ENCODE measurements around the gene RNF217.

The RNF217 gene

GRCh38 chr6:125001684-125002405 lies 39.6 kb downstream of the RNF217 start:
- no peak overlapping the region for H3K27ac Mint-ChIP-seq
- DNase-seq = no peak
- H3K27me3 Mint-ChIP-seq = peaks cover 0 to 8% of the 10 kb centered on the region in 2 donors
- no peak overlapping the region for H3K4me3 Mint-ChIP-seq
- peaks cover 0 to 1% of the 10 kb centered on the region in 2 donors for H3K4me1 Mint-ChIP-seq (ENCODE audit: low read depth in 2 of 2)
- no peaks in the 10 kb centered on the region for H3K36me3 Mint-ChIP-seq (ENCODE audit: insufficient read depth)
- peaks cover 0 to 5% of the 10 kb centered on the region in 2 donors for H3K9me3 Mint-ChIP-seq
- ATAC-seq (replicated peaks) = no peak

GRCh38 chr6:125002406-125002741 lies 40.1 kb downstream of the RNF217 start:
- no peak for ATAC-seq (replicated peaks)
- no peak overlapping the region for H3K4me3 Mint-ChIP-seq
- no peaks in the 10 kb centered on the region for H3K36me3 Mint-ChIP-seq (ENCODE audit: insufficient read depth)
- peaks cover 0 to 8% of the 10 kb centered on the region in 2 donors for H3K27me3 Mint-ChIP-seq
- H3K4me1 Mint-ChIP-seq (ENCODE audit: low read depth in 2 of 2) = peaks cover 0 to 1% of the 10 kb centered on the region in 2 donors
- no peak for DNase-seq
- H3K9me3 Mint-ChIP-seq = peaks cover 0 to 5% of the 10 kb centered on the region in 2 donors
- H3K27ac Mint-ChIP-seq = no peak overlapping the region

- no peak overlapping the region for H3K27ac Mint-ChIP-seq
- peaks cover 0 to 1% of the 10 kb centered on the region in 2 donors for H3K4me1 Mint-ChIP-seq (ENCODE audit: low read depth in 2 of 2)
- ATAC-seq (replicated peaks) (no peak), DNase-seq (no peak)
- no peaks in the 10 kb centered on the region for H3K36me3 Mint-ChIP-seq (ENCODE audit: insufficient read depth)
- peaks cover 0 to 8% of the 10 kb centered on the region in 2 donors for H3K27me3 Mint-ChIP-seq
- H3K9me3 Mint-ChIP-seq = peaks cover 0 to 6% of the 10 kb centered on the region in 2 donors
- H3K4me3 Mint-ChIP-seq = no peak overlapping the region
These were observed 40.8 kb downstream of the RNF217 start for GRCh38 chr6:125003070-125003469.

GRCh38 chr6:125004198-125004597 lies 42.0 kb downstream of the RNF217 start:
- no peaks in the 10 kb centered on the region for H3K36me3 Mint-ChIP-seq (ENCODE audit: insufficient read depth)
- ATAC-seq (replicated peaks) (no peak), DNase-seq (no peak)
- H3K4me3 Mint-ChIP-seq = no peak overlapping the region
- H3K27me3 Mint-ChIP-seq = peaks cover 0 to 8% of the 10 kb centered on the region in 2 donors
- H3K27ac Mint-ChIP-seq = no peak overlapping the region
- peaks cover 0 to 6% of the 10 kb centered on the region in 2 donors for H3K9me3 Mint-ChIP-seq
- peaks cover 0 to 1% of the 10 kb centered on the region in 2 donors for H3K4me1 Mint-ChIP-seq (ENCODE audit: low read depth in 2 of 2)

DNA sequence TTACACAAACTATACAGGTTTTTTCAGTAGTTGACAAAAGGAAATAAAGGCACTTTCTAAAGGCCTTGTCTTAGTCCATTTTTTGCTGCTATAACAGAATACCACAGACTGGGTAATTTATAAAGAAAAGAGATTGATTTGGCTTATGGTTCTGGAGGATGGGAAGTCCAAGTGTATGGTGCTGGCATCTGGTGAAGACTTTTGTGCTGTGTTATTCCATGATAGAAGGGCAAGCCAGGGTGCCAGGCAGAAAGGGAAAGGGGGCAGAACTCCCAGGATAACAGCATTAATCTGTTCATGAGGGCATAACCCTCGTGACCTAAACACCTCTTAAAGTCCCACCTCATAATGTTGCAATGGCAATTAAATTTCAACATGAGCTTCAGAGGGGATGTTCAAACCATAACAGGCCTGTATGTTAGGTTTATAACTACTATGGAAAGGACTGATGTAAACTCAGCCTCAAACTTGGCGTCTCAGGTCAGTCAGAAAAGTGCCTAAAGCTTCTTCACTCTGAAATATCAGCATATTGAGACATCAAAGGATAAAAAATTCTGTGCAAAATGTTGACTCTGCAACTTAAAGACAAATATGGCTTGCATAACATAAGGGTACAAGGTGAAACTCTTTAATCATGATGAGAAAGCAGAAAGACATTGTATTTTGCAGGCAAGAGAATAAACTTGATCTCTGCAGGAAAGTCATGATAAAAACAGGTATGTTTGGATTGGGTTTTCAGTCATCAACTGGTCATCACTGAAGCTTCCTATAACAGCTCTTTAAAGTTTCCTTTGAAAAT lies 42.8 kb downstream of the RNF217 start:
- no peak overlapping the region for H3K27ac Mint-ChIP-seq
- peaks cover 0 to 6% of the 10 kb centered on the region in 2 donors for H3K9me3 Mint-ChIP-seq
- H3K36me3 Mint-ChIP-seq (ENCODE audit: insufficient read depth) = no peaks in the 10 kb centered on the region
- DNase-seq (no peak), ATAC-seq (replicated peaks) (no peak)
- no peak overlapping the region for H3K4me3 Mint-ChIP-seq
- peaks cover 0 to 8% of the 10 kb centered on the region in 2 donors for H3K27me3 Mint-ChIP-seq
- H3K4me1 Mint-ChIP-seq (ENCODE audit: low read depth in 2 of 2) = peaks cover 0 to 1% of the 10 kb centered on the region in 2 donors

GRCh38 chr6:125008261-125008703 lies 46.0 kb downstream of the RNF217 start:
- ATAC-seq (replicated peaks) (no peak), DNase-seq (no peak)
- H3K36me3 Mint-ChIP-seq (ENCODE audit: insufficient read depth) = no peaks in the 10 kb centered on the region
- H3K27me3 Mint-ChIP-seq = no peaks in the 10 kb centered on the region
- H3K4me3 Mint-ChIP-seq = no peak overlapping the region
- no peak overlapping the region for H3K27ac Mint-ChIP-seq
- no peaks in the 10 kb centered on the region for H3K4me1 Mint-ChIP-seq (ENCODE audit: low read depth in 2 of 2)
- peaks cover 0 to 4% of the 10 kb centered on the region in 2 donors for H3K9me3 Mint-ChIP-seq

DNA sequence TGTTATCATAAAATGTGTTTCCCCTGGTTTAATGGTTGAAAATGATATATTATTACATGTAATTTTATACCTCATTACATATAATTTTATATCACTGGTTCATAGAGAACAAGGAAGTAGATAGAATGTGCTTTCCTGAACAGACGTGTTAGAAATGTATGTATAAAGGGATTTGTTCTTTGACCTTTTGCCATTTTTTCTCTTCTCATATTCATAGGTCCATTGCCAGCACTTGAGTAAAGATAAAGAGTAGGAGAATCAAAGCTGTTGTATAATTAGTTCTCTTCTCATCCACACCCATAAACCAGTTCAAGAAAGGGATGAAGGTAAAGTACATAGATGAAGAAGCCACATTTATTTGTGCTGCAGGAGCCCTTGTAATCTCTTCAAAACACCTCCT lies 46.7 kb downstream of the RNF217 start:
- no peak for DNase-seq
- Mint-ChIP-seq H3K4me3 (no peak overlapping the region), H3K4me1 (ENCODE audit: low read depth in 2 of 2) (no peaks in the 10 kb centered on the region), H3K9me3 (peaks cover 0 to 4% of the 10 kb centered on the region in 2 donors), H3K27ac (no peak overlapping the region), H3K27me3 (no peaks in the 10 kb centered on the region), H3K36me3 (ENCODE audit: insufficient read depth) (no peaks in the 10 kb centered on the region)
- ATAC-seq (replicated peaks) = no peak

DNA sequence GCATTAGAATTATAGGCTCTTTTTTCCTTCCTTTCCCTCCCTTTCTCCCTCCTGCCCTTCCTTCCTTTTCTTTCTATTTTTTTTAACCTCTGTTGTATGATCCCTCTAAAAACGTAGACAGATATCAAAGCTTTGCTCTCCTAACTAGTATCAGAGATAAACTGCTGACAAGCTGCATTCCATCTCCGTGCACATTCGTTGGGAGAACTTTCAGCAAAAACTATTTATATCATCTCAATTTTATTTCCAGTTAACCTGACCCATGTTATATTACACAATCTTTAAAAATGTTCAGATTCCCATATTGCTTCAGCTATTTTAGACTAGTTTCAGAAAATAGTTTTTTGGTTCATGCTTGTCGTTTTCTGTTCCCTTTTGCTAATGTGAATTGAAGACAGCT lies 47.3 kb downstream of the RNF217 start:
- no peak for DNase-seq
- no peak overlapping the region for H3K27ac Mint-ChIP-seq
- peaks cover 0 to 2% of the 10 kb centered on the region in 2 donors for H3K9me3 Mint-ChIP-seq
- H3K36me3 Mint-ChIP-seq (ENCODE audit: insufficient read depth) = no peaks in the 10 kb centered on the region
- no peaks in the 10 kb centered on the region for H3K27me3 Mint-ChIP-seq
- no peak for ATAC-seq (replicated peaks)
- no peak overlapping the region for H3K4me3 Mint-ChIP-seq
- no peaks in the 10 kb centered on the region for H3K4me1 Mint-ChIP-seq (ENCODE audit: low read depth in 2 of 2)

GRCh38 chr6:125013938-125014660 lies 51.9 kb downstream of the RNF217 start:
- H3K27me3 Mint-ChIP-seq = no peaks in the 10 kb centered on the region
- DNase-seq = no peak
- no peaks in the 10 kb centered on the region for H3K36me3 Mint-ChIP-seq (ENCODE audit: insufficient read depth)
- no peaks in the 10 kb centered on the region for H3K4me1 Mint-ChIP-seq (ENCODE audit: low read depth in 2 of 2)
- H3K27ac Mint-ChIP-seq = no peak overlapping the region
- H3K9me3 Mint-ChIP-seq = no peaks in the 10 kb centered on the region
- ATAC-seq (replicated peaks) = no peak
- no peak overlapping the region for H3K4me3 Mint-ChIP-seq

DNA sequence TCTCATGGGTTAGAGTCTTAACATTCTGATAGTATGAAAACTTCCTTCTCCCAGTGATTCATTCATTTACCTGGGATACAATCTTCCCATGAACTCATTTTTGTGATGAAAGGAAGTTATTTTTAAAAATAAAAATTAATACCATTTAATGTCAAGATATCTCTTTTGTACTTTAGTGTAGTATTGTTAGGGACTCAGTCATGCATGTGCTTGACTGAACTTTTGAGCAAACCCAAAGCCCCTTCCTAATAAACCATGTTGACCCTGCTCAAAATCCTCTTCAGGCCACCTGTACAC lies 52.4 kb downstream of the RNF217 start:
- H3K27me3 Mint-ChIP-seq = no peaks in the 10 kb centered on the region
- no peak overlapping the region for H3K4me3 Mint-ChIP-seq
- H3K36me3 Mint-ChIP-seq (ENCODE audit: insufficient read depth) = no peaks in the 10 kb centered on the region
- no peaks in the 10 kb centered on the region for H3K9me3 Mint-ChIP-seq
- ATAC-seq (replicated peaks) (no peak), DNase-seq (no peak)
- no peak overlapping the region for H3K27ac Mint-ChIP-seq
- no peaks in the 10 kb centered on the region for H3K4me1 Mint-ChIP-seq (ENCODE audit: low read depth in 2 of 2)

DNA sequence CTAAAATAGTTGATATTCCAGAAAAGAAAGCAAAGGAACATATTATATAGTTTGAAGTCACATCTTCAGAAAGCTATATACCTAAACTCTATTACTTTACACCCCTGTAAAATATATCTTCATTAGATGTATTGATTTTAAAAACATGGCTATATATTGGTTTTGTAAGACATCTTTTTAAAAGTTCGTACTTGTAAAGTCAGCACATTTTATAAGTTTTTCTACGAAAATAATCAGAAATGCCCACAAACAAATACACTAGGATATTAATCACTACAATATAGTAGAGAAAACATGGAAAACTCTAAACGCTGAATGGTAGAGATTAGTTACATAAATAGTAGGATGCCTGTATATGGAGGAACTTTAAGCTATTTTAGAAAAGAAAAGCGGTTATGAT lies 52.9 kb downstream of the RNF217 start:
- H3K27ac Mint-ChIP-seq = no peak overlapping the region
- no peaks in the 10 kb centered on the region for H3K27me3 Mint-ChIP-seq
- no peaks in the 10 kb centered on the region for H3K9me3 Mint-ChIP-seq
- H3K36me3 Mint-ChIP-seq (ENCODE audit: insufficient read depth) = no peaks in the 10 kb centered on the region
- ATAC-seq (replicated peaks) (no peak), DNase-seq (no peak)
- no peak overlapping the region for H3K4me3 Mint-ChIP-seq
- H3K4me1 Mint-ChIP-seq (ENCODE audit: low read depth in 2 of 2) = no peaks in the 10 kb centered on the region

- Mint-ChIP-seq H3K4me3 (no peak overlapping the region), H3K9me3 (no peaks in the 10 kb centered on the region), H3K27ac (no peak overlapping the region), H3K4me1 (ENCODE audit: low read depth in 2 of 2) (no peaks in the 10 kb centered on the region), H3K36me3 (ENCODE audit: insufficient read depth) (no peaks in the 10 kb centered on the region), H3K27me3 (no peaks in the 10 kb centered on the region)
- DNase-seq (no peak), ATAC-seq (replicated peaks) (no peak)
These were observed 55.9 kb downstream of the RNF217 start for GRCh38 chr6:125018136-125018535.

- no peak for DNase-seq
- Mint-ChIP-seq H3K36me3 (ENCODE audit: insufficient read depth) (no peaks in the 10 kb centered on the region), H3K9me3 (no peaks in the 10 kb centered on the region), H3K27me3 (no peaks in the 10 kb centered on the region), H3K4me1 (ENCODE audit: low read depth in 2 of 2) (no peaks in the 10 kb centered on the region), H3K4me3 (no peak overlapping the region), H3K27ac (no peak overlapping the region)
- no peak for ATAC-seq (replicated peaks)
These were observed 57.0 kb downstream of the RNF217 start for GRCh38 chr6:125019281-125019680.

GRCh38 chr6:125019918-125020317 lies 57.7 kb downstream of the RNF217 start:
- no peak for DNase-seq
- Mint-ChIP-seq H3K27ac (no peak overlapping the region), H3K4me1 (ENCODE audit: low read depth in 2 of 2) (no peaks in the 10 kb centered on the region), H3K9me3 (no peaks in the 10 kb centered on the region), H3K27me3 (no peaks in the 10 kb centered on the region), H3K4me3 (no peak overlapping the region), H3K36me3 (ENCODE audit: insufficient read depth) (no peaks in the 10 kb centered on the region)
- no peak for ATAC-seq (replicated peaks)

Measured in effector memory CD8-positive, alpha-beta T cell (primary cell).